DMS 273 (cell line): ENCODE results near the gene PPIL1.

Experiments used
- DNase-seq: peaks from one replicate; lab custom pipeline; 2025; ENCODE audit not compliant: unreplicated experiment; lab: John Stamatoyannopoulos, UW

PPIL1 gene

DNA sequence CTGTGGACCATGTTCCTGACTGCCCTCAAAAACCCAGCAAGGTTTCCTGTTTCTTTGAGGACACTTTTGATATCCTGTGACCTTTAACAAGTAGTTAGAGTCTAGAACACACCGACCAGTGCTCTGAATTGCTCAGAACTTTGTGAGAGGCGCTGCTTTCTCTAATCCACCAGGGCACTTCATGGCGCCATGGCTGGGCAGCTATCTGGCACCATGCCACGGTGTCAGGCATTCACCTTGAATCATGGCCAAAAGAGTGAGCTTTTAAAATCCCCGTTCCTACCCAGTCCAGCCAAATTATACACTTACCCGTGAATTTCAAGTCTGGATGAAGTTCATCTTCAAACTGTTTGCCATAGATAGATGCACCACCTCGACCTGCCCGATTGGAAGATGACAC, 18.3 kb downstream of the PPIL1 start:
- no peak for DNase-seq

DNA sequence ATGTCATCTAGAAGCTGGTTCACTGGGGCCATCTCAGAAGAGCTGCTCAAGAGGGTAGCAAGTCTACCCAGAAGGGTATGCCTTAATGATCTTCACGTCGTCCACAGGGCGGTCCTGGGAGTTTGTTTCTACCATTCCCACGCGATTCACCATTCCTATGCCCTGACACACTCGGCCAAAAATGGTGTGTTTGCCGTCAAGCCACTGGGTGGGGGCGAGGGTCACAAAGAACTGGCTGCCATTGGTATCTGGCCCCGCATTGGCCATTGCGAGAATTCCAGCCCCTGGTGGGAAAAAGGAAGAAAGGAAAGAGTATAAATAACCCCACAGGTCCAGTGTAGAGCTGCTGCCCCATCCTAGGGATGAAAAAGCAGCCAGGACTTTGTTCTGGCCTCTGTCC, 18.9 kb downstream of the PPIL1 start:
- DNase-seq: no peak

DNA sequence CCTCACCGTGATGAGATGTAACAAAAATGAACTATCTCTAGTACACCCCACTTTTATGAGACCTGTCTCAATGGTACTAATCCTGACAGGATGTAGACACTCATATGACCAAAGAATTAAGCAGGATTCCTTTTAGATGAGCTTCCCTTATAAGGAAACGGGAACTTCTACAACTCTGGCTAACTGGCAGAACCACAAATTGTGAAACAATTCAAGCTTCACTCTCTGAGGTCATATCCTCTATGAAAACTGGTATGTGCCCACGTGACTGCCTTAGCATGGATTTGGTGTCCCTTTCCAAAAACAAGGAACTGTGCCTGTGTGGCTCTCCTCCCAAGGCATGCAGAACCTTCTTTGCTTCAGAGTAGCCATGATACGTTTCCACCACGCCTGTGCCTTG, 21.3 kb downstream of the PPIL1 start:
- no peak for DNase-seq

DNA sequence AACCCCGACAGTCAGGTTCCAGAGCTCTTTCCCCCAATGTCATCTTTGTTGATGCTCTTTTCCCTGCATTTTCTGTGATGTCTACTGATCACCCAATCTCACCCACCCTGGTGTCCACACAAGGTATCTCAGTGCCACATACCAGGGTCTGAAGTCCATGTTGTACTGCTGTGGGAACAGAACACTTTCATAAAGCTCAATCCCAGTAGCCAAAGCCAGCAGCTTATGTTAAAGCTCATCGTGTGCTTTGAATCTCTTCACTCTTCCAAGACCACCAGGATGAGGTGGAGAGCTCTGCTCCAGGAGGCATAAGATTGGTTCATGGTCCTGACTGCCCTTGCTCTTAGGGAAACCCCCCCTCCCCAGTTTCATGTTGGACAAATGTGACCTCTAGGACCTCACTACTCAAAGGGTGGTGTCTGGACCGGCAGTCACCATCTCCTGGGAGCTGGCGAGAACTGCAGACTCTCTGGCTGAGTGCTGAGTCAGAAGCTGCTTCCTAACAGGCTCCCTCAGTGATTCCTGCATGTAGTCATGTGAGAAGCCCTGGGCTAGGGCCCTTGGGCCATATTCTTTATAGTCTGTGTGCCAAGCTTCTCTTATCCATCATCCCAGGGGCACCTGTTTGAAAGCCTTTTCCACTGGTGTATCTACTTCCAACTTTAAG, 22.0 kb downstream of the PPIL1 start:
- no peak for DNase-seq

DNA sequence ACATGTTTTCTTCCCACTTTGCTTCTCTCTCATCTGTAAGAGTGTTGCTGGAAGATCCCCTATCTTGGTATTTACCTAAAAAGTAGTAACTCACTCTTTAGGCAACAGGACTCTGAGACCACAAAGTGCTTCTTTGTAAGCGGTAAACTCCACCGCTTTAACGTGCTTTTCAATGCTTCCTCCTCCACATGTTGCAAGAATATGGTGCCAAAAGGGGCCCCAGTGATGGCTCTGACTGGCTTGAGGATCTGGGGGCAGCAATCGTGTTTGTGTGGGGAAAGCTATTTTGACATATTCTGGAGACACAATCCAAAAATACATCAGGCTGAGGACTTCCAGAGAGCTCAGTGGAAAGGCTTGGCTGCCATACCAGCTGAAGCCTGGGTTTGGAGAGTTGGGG, 23.0 kb downstream of the PPIL1 start:
- no peak for DNase-seq

DNA sequence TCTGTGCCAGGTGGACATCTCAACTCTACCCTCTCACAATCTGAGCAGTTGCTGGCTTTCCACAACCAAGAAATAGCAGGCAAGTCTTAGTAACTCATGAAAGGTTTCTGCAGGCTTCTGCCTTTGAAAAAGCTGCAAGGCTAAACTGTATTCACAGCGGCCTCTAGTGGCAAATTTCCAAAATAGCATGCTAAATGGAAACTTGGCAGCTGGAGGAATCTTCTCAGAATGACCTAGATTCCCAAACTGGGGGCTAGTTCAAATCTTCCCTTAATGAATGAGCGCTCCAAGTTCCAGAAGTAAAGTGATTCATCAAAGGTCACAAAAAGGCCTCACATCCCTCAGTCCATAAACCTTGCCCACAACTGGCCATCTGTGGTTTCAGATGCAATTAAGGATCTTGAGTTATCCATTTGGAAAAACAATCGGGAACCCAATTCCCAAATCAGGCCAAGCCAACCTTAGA, 23.4 kb downstream of the PPIL1 start:
- DNase-seq: peak; percentile 87

DNA sequence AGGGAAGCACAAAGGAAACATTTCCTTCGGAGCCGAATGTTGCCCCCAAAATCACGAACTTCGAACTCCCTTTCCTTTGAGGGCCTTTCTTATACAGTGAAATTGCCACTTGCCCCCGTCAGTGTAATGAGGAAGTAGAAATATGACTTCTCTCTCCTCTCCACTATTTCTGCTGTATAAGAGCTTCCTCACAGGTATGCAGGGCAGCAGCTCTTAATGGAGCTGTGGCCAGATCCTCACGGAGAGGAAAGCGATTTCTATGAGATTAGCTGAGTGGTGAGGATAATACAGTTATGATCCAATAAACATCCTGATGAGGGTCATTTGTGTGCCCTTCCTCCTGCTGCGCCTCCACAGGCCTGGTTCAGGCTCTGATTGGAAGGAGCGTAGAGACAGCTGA, 24.6 kb downstream of the PPIL1 start:
- DNase-seq: no peak

DNA sequence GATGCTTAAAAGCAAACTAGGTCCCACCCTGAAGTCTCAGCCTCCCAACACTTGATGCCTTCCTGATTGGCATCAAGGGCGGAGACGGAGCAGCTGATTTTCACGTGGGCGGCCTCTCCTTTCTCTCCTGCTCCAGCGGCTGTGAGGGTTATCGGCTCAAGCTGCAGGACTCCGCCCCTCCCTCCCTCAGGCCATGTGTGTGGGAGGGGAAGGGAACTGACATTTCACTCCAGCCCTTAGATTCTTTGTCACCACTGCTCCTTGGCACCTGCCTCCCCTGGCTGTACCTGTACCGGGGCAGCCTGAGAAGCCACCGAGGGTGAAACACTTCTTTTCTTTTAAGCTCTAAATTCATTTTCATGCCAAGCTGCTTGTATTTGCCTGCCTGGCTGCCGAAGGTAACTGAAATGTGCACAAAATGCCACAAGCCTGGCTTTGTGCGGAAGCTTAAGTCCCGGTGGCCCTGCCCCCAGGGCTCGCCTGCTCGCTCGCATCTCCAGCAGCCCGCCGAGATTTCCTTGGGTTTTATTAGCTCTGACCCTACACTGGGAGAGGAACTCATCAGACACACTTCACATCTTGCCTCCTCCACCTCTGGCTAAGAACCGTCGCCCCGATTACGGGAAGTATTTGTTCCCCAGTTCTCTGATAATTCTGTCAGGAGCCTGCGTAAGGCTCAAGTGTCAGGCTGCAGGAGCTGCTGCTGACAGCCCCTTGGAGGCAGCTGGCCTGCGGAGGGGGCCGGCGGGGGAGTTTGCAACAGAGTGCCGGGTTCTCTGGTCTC, 25.8 kb downstream of the PPIL1 start:
- peak; percentile 31 for DNase-seq

DNA sequence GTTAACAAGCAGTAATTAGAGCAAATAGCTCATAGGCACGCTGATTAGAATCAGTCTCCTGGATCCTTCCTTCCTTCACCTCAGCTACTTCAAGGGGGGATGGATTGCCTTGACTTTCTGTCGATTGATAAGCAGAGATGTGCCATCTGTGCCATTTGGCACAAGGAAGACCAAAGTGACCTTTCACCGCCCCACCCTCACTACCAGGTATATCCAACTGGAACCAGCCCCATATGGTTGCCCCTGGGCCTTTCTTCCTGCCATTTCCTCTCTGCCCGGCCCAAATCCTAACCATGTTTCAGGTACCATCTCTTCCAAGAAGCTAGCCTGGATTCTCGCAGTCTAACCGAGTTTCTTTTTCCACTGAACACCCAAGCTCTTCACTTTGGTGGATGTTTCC, 26.6 kb downstream of the PPIL1 start:
- no peak for DNase-seq

DNA sequence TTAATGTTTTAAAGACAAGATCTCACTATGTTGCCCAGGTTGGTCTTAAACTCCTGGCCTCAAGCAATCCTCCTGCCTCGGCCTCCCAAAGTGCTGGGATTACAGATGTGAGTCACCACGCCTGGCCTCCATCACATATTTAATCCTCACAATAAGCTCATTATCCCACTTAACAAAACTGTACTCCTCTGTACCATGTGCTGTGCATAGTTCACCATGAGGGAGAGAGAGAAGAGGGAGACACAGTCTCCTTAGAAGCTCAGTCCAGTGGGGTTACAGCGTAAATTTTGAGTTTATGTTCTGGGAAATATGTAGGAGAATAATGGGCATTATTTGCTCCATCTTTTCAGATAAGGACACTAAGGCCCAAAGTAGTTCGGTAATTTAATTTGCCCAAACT, 27.5 kb downstream of the PPIL1 start:
- DNase-seq: no peak

DNA sequence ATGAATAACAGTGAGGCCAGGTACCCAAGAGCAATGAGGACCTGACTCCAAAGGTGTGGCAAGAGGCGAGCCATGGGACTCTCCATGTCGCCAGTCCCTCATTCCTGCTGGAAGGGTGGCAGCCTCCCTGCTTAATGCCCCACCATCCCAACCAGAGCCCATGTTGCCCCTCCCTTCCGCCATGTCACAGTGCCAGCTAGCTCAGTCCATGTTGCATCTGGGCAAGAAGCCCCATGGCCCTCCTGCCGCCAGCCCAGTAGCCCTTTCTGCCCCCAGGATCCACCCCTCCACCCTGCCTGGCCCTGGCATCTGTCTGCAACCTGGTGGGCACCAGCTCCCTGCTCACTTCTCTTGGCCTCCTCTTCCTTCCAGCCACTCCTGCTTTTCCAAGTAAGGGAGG, 29.4 kb downstream of the PPIL1 start:
- no peak for DNase-seq

DNA sequence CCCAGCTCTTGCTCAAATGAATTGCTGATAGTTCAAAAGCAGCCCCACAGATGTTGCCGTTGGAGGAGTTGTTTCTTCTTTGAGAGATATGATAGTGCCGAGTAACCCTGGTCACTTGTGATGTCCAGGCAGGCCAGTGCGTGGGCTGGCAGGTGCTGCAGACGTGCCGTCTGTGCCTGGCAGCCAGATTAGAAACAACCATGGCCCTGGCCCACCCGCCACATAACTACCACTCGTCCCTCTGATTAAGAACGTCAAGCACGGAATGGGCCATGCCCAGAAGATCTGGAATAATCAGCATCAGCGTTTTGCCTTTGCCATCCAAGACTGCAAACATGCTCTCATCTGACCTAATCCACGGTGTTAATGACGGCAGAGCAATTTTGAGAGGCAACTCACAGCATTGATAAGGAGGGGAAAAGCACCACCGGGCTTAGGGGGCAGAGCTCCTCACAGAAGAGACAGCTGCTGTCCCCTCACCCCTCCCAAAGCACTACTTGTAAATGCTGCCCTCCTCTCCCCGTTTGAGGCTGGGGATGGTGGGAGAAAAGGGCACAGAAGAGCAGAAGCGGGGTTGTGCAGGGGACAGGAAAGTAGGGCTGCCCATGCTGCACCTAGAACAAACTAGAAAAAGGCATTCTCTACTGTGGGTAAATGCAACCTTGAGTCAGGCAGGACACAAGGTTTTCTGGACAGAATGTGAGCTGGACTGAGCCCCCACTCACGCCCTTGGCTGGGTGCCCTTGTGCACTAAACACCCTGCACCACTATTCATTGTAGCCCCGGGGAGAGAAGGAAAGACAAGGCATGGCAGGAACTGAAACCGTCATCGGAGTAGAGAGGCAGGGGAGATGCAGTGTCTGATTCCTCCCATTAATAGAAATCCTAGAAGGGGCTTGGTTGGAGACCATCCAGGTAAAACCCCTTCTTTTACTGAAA, 30.1 kb downstream of the PPIL1 start:
- no peak for DNase-seq

DNA sequence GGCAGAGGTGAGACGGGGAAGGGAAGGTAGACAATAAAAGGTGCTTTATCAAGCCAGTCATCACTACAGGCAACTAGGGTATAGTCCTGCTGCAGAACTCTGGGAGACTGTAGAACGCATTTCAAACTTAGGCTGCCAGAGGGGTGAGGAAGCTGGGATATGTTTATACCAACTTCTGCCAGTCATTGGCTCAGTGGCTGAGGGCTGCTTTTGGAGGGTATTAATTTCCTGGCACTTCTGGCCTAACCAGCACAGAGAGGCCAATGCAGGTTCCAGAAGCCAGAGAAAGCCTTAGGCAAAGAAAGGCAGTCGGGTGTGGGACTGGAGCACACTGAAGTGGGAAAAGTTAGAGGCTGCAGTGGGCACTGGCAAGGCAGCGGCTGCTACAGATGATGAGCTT, 31.4 kb downstream of the PPIL1 start:
- DNase-seq: no peak

DNA sequence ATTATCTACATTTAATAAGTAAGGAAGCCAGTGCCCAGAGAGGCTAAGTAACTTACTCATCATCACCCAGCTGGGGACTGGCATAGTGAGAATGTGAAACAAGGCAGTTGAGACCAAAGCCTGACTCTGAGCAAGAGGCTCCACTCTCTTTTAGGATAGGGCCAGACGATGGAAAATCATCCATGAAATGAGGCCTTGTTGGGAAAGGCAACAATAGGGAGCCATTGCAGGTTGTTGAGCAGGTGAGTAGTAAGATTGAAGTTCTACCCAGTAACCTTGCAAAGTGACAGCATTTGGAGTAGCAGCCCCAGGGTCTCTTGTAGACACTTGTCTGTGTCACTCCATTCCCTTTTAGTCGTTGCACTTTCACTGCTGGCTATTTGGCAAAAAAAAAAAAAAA, 32.8 kb downstream of the PPIL1 start:
- DNase-seq: no peak

DNA sequence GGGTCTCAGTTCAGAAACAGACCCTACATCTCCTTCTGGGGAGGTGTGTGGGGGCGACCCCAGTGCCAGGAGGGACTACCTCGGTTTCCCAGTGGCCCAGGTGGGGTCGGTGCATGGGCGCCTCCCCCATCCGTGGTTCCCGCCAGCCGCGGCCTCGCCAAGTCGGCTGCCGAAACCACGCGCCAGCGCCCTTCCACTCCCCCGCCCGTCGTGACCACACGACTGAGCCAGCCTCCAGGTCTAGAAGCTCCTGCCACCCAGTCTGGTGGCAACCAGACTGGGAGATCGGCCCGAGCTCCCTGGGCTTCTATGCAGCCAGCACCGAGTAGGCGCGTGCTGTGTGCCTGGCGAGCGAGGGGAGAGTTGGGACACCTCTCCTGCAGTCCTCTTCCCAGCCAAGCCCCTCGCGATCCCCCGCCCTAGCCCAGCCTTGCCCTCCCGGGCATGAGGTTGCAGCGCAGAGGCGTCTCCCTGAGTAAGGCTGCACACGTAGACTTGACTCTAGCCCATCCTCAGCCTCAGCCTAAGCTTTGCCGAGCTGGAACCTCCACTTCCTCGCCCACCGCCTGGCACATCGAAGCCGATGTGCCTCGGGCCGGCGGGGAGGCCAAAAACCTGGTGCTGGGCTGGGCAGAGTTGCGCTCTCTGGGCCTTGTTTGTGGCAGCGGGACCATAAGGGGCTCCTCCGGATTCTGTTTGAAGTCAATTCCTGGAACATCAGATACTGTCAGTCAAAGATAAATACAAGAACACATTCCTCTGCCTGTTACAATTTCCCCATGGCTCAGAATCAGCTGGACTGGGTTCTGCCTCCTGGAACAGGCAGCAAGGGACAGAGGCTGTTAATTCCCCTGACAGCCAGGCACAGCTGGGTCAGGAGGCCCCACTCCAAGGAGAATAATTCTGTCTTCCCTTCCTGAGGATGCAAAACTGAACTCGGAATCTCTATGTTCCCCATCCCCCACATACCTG, 33.9 kb downstream of the PPIL1 start:
- peak; percentile 52 for DNase-seq

DNA sequence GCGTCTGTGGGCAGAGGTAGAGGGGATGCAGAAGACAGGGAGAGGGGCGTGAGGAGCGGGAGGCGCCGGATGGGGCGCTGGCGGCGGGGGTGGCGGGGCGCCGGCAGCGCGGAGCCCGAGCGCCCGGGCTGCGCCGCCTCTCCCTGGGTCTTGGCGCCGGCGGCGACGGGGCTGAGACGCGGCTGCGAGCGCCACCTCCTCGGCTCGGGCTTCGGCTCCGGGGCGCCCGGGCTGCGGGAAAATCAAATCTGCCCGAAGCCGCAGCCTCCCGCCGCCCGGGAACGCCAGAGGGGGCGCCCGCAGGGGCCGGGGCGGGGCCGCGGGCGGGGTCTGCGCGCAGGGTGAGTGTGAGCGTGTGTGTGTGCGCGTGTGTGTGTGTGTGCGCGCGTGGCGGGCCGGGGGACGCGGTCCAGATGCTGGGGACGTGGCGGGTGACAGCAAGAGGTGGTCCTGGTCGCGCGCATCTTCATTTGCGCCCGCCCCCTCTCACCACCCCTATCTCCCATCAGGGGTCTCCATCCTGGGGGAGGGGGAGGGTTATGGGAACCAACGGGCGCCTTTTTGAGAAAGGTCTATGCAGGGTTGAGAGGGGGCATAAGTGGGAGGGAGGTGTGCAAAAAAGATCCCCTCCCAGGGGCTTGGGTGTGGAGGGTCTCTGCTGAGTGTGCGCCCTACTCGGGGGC, 34.7 kb downstream of the PPIL1 start:
- peak; percentile 83 for DNase-seq

DNA sequence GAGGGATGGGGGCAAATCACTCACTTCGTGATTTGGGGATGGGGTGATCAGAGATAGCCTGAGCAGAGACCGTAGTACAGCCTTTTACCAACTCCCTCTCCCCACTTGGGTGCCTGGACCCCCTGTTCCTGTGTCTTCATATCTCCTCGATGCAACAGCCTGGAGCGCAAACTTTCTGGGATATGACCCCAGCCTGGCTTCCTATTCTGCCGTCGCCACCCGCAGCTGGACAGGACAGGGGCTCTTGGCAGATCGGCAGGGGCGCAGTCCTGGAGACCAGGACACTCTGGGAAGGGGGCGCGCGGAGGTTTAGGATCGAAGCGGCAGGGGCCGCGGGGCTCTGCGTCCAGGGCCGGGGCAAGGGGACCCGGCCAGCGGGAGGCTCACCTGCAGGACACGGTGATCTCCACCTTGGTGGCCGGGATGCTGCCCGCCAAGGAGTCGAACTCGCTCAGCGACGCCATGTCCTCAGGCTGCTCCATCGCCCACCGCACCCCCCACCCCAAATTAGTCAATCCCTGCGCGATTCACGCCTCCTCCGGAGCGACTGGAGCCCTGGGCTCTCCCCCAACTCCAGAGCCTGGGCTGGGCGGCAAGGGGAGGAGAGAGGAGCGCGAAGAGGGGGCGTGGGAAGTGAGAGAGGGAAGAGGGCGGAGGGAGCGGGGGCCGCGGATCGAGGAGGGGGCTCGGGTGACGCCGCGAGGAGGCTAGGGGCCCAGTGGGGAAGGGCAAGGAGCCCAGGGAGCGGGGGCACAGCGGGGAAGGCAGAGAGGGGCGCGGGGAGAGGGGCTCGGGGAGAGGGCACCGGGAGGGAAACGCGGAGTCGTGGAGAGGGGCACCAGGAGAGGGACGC, 35.5 kb downstream of the PPIL1 start, which contains the start of gene CPNE5:
TSS of gene CPNE5 (minus strand) at position 549 of the 853 bp plus-strand sequence. CDS start at position 482, 67 bp downstream.
- peak; percentile 53 for DNase-seq

DNA sequence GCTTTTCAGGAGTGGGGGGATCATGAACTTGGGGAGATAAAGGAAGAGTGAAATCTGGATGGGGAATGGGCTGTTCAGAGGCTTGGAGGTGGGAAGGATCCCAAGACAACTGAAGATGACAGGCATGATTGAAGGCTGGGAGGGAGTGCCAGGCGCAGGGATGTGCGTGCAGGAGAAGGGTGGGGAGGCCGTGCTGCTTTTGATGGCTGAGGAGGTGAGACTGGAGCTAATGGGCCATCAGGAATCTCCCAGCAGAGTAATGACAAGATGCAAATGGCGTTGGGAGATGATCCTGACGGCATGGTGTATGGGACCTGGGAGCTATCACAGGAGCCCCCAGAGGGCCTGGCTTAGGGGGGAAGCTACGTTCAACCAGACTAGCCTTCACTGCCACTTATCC, 36.9 kb downstream of the PPIL1 start:
- DNase-seq: no peak

DNA sequence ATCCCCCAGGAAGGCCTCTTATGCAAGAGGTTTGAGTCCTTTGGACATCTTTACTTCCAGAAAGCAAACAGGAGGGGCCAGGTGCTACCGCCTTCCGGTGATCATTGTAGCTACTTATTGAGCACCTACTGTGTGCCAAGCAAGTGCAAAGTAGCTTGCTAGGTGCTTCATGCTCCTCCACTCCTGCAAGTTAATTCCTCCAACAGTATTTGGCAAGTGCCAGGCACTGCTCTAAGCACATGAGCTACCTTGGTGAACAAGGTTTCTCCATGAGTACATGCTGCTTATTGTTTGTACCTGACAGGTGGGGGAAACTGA, 37.6 kb downstream of the PPIL1 start:
- DNase-seq: no peak
